Activated CD4-positive, alpha-beta T cell treated with anti-CD3 and anti-CD28 coated beads for 4 hours (primary cell): Measurements from ENCODE around the gene MCM3AP.
A peak's percentile ranks its signal among the peaks of the same experiment; 100 is the strongest.

ENCODE experiments used
- DNase-seq, 2 donors: peaks; one replicate each; pipeline ENCODE4 v3.0.0-alpha.2; 2020

The MCM3AP gene

GRCh38 chr21:46285206-46285661 lies at the start of gene MCM3AP:
Gene MCM3AP (minus strand): TSS chr21:46285611. CDS start chr21:46285286, 325 bp downstream.
- no peak for DNase-seq

DNA sequence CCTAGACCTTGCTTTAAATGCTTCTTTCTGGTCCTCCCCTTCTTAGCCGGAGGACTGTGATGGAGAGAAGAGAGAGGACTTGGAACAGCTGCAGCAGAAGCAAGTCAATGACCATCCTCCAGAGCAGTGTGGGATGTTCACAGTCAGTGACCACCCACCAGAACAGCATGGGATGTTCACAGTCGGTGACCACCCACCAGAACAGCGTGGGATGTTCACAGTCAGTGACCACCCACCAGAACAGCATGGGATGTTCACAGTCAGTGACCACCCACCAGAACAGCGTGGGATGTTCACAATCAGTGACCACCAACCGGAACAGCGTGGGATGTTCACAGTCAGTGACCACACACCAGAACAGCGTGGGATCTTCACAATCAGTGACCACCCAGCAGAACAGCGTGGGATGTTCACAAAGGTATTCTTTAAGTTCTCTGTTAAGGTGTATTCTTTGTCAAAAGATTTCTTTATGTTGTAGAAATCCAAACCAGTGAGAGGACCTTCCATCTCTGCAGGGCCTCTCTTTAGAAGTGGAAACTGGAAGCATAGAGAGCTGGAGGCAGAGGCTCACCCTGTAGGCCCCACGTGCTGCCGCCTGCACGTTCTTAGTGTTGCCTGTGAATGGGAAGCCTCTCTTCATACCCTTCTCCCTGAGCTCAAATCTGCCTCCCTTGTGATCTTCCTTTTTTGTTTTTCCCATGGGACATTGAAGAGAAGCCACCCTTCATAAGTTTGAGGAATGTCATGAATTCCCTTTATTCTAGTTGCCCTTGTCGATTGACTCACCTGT lies 49.1 kb upstream of the MCM3AP start:
- no peak for DNase-seq

DNA sequence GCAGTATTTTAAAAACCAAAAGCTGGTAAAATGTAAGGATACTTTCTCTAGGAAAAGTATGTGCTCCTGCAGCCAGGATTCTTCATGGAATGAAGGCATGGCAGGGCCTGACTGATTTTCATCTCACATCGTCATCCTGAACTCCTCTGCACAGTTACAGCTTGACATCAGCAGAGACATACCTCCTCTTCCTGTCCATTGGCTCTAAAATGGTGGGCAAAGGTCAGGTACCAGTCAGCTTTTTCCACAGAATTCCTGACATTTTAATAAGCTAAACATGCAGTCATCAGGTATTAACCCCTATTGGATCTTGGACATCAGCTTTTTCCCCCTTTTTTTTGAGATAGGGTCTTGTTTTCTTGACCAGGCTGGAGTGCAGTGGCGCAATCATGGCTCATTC lies 44.4 kb upstream of the MCM3AP start:
- no peak for DNase-seq

GRCh38 chr21:46328151-46328550 lies 42.7 kb upstream of the MCM3AP start:
- DNase-seq: no peak

- DNase-seq: no peak
Measured at GRCh38 chr21:46327711-46328110, 42.3 kb upstream of the MCM3AP start.

DNA sequence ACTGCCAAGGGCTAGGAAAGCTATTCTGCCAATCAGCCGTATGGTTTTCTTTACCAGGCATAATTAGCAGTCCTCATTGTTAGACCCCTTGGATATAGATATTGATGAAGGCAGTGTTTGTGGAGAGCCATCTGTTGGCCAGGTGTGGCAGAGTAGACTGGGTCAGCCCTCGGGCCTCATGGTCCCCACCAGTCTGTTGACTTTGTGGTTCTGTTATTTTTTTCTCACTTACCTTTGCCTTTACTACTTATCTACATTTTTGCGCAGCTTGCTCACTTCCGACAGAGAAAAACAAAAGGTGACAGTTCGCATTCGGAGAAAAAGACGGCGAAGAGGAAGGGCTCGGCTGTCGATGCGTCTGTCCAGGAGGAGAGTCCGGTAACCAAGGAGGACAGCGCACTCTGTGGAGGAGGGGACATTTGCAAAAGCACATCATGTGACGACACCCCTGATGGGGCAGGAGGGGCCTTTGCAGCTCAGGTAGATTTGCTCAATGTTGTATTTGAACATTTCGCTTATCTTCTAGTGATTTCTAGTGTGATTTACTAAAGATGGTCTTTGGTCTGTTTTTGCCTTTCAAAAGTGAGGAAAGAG lies 40.8 kb upstream of the MCM3AP start:
- no peak for DNase-seq

GRCh38 chr21:46325073-46325912 lies 39.9 kb upstream of the MCM3AP start:
- DNase-seq: peak; percentile 22 to 27

DNA sequence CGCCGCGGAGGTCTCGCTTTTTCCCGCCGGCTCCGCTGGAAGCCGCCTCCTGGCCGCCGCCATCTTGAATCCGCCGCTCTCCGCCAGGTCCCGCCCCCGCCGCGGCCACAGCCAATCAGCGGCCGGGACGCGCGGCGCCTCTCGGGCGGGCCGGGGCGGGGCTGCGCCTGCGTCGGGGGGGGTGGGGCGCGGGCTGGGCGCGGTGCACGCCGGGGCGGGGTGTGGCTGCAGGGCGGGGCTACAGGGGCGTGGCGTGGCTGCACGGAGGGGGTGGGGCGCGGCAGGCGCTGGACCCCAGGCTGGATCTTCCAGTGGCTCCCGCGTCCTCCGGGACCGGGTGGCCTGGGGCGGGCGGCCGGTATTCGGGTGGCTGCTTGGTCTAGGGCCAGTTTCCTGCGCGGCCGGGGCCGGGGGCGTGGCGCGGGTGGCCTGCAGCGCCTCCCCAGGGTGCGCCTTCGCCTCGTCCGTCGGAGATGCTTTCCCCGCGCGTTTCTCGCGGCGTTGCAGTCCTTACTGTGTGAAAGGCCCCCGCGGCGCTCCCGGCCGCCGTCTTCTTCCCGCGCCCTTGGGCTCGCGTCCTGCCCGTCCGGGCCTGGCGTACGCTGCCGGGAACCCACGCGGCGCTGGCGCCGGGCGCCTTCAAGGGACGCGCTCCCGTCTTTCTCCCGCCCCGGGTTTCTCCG lies 39.1 kb upstream of the MCM3AP start:
- peak; percentile 85 to 90 for DNase-seq

DNA sequence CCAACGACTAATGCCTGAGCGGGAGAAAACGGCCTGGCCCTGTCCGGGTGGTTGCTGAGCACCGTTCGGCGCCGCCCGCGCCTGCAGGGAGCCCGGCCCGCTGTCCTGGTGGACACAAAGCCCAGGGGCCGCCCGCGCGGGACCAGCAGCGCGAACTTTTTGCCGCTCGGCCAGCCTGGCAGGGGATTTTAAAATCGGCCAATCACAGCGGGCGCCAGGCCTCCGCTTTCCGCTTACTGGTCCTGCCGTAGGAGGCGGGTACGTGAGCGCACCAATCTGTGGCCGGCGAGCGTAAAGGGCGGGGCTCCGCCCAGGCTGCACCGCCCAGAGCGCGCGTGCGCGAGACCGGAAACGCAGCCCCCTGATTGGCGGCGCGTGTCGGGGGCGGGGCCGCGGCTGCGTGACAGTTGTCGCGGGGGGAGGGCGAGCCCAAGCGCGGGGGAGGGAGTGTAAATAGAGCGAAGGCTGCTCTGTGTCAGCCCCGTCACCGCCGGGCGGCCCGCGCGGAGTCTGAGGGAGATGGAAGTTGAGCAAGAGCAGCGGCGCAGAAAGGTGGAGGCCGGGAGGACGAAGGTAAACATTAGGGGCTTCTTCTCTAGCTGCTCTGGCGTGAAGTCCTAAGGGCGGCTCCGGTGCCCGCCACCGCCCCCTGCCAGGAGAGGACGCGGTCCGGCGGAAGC lies 38.4 kb upstream of the MCM3AP start, which contains the start of the genes C21orf58 and PCNT:
TSS of gene C21orf58 (minus strand) at position 161 of the 680 bp plus-strand sequence. CDS start 1,132 bp downstream, outside the sequence.
TSS of gene PCNT (plus strand) at position 447 of the 680 bp plus-strand sequence. CDS start at position 520, 73 bp downstream.
- DNase-seq: peak; percentile 97

GRCh38 chr21:46323227-46323709 lies 37.9 kb upstream of the MCM3AP start:
- DNase-seq: no peak

DNA sequence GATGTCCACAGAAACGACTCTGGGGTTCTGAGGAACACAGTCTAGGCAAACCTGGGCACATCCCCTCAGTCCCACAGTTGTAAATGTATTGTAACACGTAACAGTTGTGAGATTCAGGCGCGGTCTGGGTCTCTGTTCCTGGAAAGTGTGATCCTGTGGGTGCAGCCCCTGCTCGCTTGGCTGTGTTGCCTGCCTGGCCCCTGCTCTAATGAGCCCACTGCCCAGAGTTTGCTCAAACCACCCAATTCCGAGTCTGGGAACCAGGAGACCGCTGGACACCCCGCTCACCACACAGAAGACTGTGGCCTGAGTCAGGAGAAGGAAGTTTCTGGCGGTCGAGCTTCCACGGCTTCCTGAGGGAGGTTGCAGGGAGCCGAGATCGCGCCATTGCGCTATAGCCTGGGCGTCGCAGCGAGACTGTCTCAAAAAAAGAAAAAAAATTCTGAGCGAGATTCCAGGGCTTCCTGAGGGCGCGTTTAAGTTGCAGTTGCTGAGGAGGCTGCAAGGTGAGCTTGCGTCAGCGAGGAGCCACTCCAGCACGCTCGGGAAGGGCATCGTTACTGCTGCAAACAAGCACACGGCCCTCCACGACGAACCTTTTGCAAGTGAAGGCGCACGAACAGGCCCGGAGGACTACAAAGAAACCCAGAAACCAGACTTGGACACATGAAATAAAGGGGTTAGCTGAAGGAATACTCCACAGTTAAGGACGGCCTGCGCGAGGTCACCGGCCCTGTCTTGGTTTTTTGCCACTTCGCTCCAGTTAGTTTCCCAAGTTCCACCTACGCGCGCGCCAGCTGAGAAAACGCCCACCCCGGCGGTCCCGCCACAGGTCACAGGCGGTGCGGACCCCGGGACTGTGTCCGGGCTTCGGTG lies 37.2 kb upstream of the MCM3AP start:
- DNase-seq: no peak

GRCh38 chr21:46320331-46320801 lies 35.0 kb upstream of the MCM3AP start:
- no peak for DNase-seq

- no peak for DNase-seq
Measured at GRCh38 chr21:46319186-46319585, 33.8 kb upstream of the MCM3AP start.

DNA sequence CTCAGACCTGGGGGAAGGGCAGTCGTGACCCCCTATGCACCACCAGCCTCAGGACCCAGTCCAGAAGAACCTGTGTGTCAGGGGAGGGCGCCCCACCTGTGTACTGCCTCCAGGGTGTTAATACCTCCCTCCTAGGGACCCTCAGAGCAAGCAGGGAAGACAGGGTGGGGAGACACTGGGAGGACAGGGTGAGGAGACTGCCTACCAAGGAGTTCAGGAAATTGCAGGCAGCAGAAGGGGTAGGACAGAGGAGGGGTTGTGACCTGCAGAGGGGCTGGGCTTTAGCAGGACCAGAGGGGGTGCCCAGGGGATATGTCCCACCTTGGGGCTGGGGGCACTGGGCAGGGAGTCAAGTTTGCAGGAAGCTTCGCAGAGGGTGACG lies 33.0 kb upstream of the MCM3AP start:
- no peak for DNase-seq

- no peak for DNase-seq
Measured at GRCh38 chr21:46317710-46318463, 32.5 kb upstream of the MCM3AP start.

DNA sequence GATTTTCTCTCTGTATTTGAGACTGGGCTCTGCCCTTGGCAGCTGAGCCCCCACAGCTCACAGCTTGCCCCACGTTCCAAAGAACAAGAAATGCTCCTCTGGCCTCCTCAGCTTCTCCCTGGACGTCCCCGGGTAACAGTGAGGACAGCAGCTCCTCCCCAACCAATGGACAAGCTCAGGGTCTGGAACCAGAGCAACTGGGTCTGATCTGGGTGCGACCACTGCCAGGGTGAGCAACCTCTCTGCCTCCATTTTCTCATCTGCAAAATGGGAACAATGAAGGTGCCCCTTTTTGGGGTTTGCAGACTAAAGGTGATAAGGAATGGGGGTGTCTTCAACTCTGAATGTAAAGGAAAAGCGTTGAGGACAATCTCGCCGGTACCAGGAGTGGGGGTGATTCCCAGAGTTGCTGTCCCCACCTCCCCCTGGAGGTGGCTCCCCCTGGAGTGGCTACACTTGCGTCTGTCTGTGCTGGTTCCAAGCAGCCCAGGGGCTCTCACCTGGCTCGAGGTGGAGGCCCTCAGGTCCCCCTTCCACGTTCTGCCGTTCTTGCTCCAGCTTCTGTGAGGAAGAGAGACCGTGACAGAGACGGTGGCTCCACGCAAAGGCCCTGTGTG lies 31.4 kb upstream of the MCM3AP start:
- no peak for DNase-seq

- DNase-seq: no peak
Measured at GRCh38 chr21:46314441-46315020, 29.1 kb upstream of the MCM3AP start.

DNA sequence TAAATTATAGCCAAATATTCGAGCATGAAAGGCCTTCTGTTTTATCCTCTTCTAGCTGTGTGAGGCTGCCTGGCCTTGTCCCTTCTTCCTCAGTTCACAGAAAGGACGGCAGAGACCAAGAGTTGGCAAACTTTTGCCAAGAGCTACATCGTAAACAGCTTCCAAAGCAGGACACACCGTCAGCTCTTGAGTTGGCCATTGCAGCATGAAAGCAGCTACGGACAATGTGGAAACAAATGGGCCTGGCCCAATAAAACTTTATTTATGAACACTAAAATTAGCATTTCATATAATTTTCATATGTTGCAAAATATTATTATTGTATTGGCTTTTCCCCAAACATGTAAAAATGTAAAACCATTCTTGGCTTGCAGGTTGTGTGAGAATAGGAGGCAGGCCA lies 27.5 kb upstream of the MCM3AP start:
- DNase-seq: no peak

- DNase-seq: no peak
Measured at GRCh38 chr21:46311568-46311967, 26.2 kb upstream of the MCM3AP start.
